CD4-positive, alpha-beta T cell treated with Interleukin-4 for 4 hours (primary cell): ENCODE results near the gene CHRNE.

Experiments
- DNase-seq: peaks from one replicate; pipeline ENCODE4 v3.0.0-alpha.2; 2020

Gene CHRNE

GRCh38 chr17:4901648-4902344, 1.1 kb downstream of the CHRNE start:
- DNase-seq = no peak

- DNase-seq = no peak
Observed at GRCh38 chr17:4901108-4901647, 1.7 kb downstream of the CHRNE start.

GRCh38 chr17:4900231-4901107, 2.4 kb downstream of the CHRNE start:
- peak; percentile 54 for DNase-seq

- DNase-seq = peak; percentile 82
Observed at GRCh38 chr17:4899341-4900230, 3.3 kb downstream of the CHRNE start, which contains the start of gene C17orf107. Gene C17orf107 (plus strand): TSS chr17:4899536. CDS start chr17:4899763, 227 bp downstream.

- DNase-seq = no peak
Observed at GRCh38 chr17:4898927-4899326, 4.0 kb downstream of the CHRNE start.

GRCh38 chr17:4898351-4898750, 4.5 kb downstream of the CHRNE start:
- DNase-seq = no peak

- no peak for DNase-seq
Observed at GRCh38 chr17:4897785-4898184, 5.1 kb downstream of the CHRNE start.

- no peak for DNase-seq
Observed at GRCh38 chr17:4897198-4897687, 5.7 kb downstream of the CHRNE start.

- DNase-seq = no peak
Observed at GRCh38 chr17:4896332-4897197, 6.3 kb downstream of the CHRNE start.

GRCh38 chr17:4895657-4896331, 7.1 kb downstream of the CHRNE start:
- DNase-seq = no peak

- DNase-seq = no peak
Observed at GRCh38 chr17:4895121-4895520, 7.8 kb downstream of the CHRNE start.

- no peak for DNase-seq
Observed at GRCh38 chr17:4893721-4894560, 9.0 kb downstream of the CHRNE start.

- DNase-seq = no peak
Observed at GRCh38 chr17:4893272-4893671, 9.6 kb downstream of the CHRNE start.

- DNase-seq = no peak
Observed at GRCh38 chr17:4892499-4893221, 10.2 kb downstream of the CHRNE start.

- no peak for DNase-seq
Observed at GRCh38 chr17:4891411-4892410, 11.2 kb downstream of the CHRNE start.

- DNase-seq = no peak
Observed at GRCh38 chr17:4887581-4887980, 15.3 kb downstream of the CHRNE start.

- DNase-seq = no peak
Observed at GRCh38 chr17:4886830-4887229, 16.1 kb downstream of the CHRNE start.

GRCh38 chr17:4884489-4884888, 18.4 kb downstream of the CHRNE start:
- DNase-seq = no peak
